ENCODE measurements around the gene SAA4. TPM values are rescaled to one million over a fixed set of nuclear protein-coding genes. Genes with fewer than 3 reads are reported as not detected.

SAA4 gene
- polyA plus RNA-seq, 2 of the 4 experiments (the other 2 are of a cell fraction): not detected

- CTCF ChIA-PET: interaction anchor here (0.7 kb wide), 1 partner anchor 394 kb away, joined by 4 read pairs; no protein-coding TSS in a partner anchor
- no peak for ATAC-seq
- FAIRE-seq: no peak
Measured at GRCh38 chr11:18282626-18283025, 46.0 kb upstream of the SAA4 start.

GRCh38 chr11:18280438-18281045 lies 43.9 kb upstream of the SAA4 start:
- no peaks in the 10 kb centered on the region for H3K9me3 ChIP-seq
- ChIA-PET POLR2A (no interaction called here), CTCF (interaction anchor here (0.6 kb wide), 1 partner anchor 276 kb away, joined by 4 read pairs; no protein-coding TSS in a partner anchor)
- H3K4me2 ChIP-seq: no peak overlapping the region
- no peak overlapping the region for H3K4me3 ChIP-seq
- DNase-seq (ENCODE audit: low read depth in 1 of 2, low spot score in 1 of 2) (no peak), FAIRE-seq (no peak), ATAC-seq (no peak)
- no peak for TF ChIP-seq FOSL2 (IDR thresholded peaks at IDR 0.05)
- no peak for TF ChIP-seq FOSL2 (CRISPR knock-in tag; IDR thresholded peaks at IDR 0.05)
- TF ChIP-seq RFX5 (IDR thresholded peaks at IDR 0.05): no peak
- TF ChIP-seq EP300 (IDR thresholded peaks at IDR 0.05): no peak
- no peak for TF ChIP-seq BCL3 (IDR thresholded peaks at IDR 0.05)
- TF ChIP-seq RCOR1 (IDR thresholded peaks at IDR 0.05; ENCODE audit: low read depth, low read length): no peak
- no peak for TF ChIP-seq PHF8 (IDR thresholded peaks at IDR 0.05; ENCODE audit: borderline replicate concordance, low read depth)
- TF ChIP-seq NR3C1 (IDR thresholded peaks at IDR 0.05): no peak
- no peak for TF ChIP-seq NPAS2 (CRISPR knock-in tag; IDR thresholded peaks at IDR 0.05; ENCODE audit: borderline replicate concordance)
- no peak for TF ChIP-seq FOSB (CRISPR knock-in tag; IDR thresholded peaks at IDR 0.05)
- TF ChIP-seq SREBF2 (IDR thresholded peaks at IDR 0.05): no peak
- no peak for TF ChIP-seq MAZ (IDR thresholded peaks at IDR 0.05; ENCODE audit: borderline replicate concordance, low read depth, low read length)
- TF ChIP-seq GATA3 (IDR thresholded peaks at IDR 0.05; ENCODE audit: borderline replicate concordance): no peak
- no peak for TF ChIP-seq CEBPB (IDR thresholded peaks at IDR 0.05)
- TF ChIP-seq TFCP2L1 (CRISPR knock-in tag; IDR thresholded peaks at IDR 0.05): no peak
- TF ChIP-seq ATOH8 (CRISPR knock-in tag; IDR thresholded peaks at IDR 0.05; ENCODE audit: low read depth): no peak
- no peak overlapping the region for H3K27ac ChIP-seq
- H3K4me1 ChIP-seq: no peaks in the 10 kb centered on the region
- 90% methylated on average over 4 of the region's 4 CpGs for WGBS (ENCODE audit: missing lambda C conversion rate)

More at GRCh38 chr11:18282626-18283025, 46.0 kb upstream of the SAA4 start:
- H3K9me3 ChIP-seq: no peaks in the 10 kb centered on the region
- H3K4me2 ChIP-seq: no peak overlapping the region
- no peak for DNase-seq (ENCODE audit: low read depth in 1 of 2, low spot score in 1 of 2)
- TF ChIP-seq RCOR1 (IDR thresholded peaks at IDR 0.05; ENCODE audit: low read depth, low read length): no peak
- TF ChIP-seq HEYL (CRISPR knock-in tag; IDR thresholded peaks at IDR 0.05): no peak
- no peak for TF ChIP-seq CHD2 (IDR thresholded peaks at IDR 0.05; ENCODE audit: low read length, partially characterized antibody)
- no peak for TF ChIP-seq RAD21 (conservative IDR thresholded peaks at IDR 0.05 in 1 of 2, IDR thresholded peaks at IDR 0.05 in 1 of 2)
- TF ChIP-seq ZC3H11A (IDR thresholded peaks at IDR 0.05): no peak
- TF ChIP-seq CEBPB (IDR thresholded peaks at IDR 0.05): no peak
- no peak for TF ChIP-seq MAZ (IDR thresholded peaks at IDR 0.05; ENCODE audit: borderline replicate concordance, low read depth, low read length)
- TF ChIP-seq HMGXB4 (CRISPR knock-in tag; IDR thresholded peaks at IDR 0.05; ENCODE audit: borderline replicate concordance): no peak
- no peak for TF ChIP-seq FOSB (CRISPR knock-in tag; IDR thresholded peaks at IDR 0.05)
- TF ChIP-seq HOXB13 (CRISPR knock-in tag; IDR thresholded peaks at IDR 0.05; ENCODE audit: low read depth): no peak
- TF ChIP-seq TFCP2L1 (CRISPR knock-in tag; IDR thresholded peaks at IDR 0.05): no peak
- no peak for TF ChIP-seq NR3C1 (IDR thresholded peaks at IDR 0.05)
- TF ChIP-seq E2F6 (IDR thresholded peaks at IDR 0.05; ENCODE audit: borderline replicate concordance, low read depth): no peak
- no peak for TF ChIP-seq KDM1A (IDR thresholded peaks at IDR 0.05; ENCODE audit: low read depth)
- no peak for TF ChIP-seq POLR2AphosphoS2 (conservative IDR thresholded peaks at IDR 0.05; ENCODE audit: low read length)
- no peak for TF ChIP-seq HOXA7 (CRISPR knock-in tag; IDR thresholded peaks at IDR 0.05)
- POLR2A ChIA-PET: no interaction called here
- no peak overlapping the region for H3K4me3 ChIP-seq
- no peak overlapping the region for H3K27ac ChIP-seq
- H3K4me1 ChIP-seq: no peaks in the 10 kb centered on the region
- WGBS (ENCODE audit: missing lambda C conversion rate): 93% methylated on average over 2 of the region's 2 CpGs
